Prostate gland (tissue), 2 donors: ENCODE results near the gene RIPK1.

Experiments used
- POLR2AphosphoS5 ChIP-seq: sonication (generic); formaldehyde crosslinking; IDR thresholded peaks from one replicate; pipeline ENCODE4 v1.6.1; 2017; ENCODE audit warnings: antibody characterized with exemption
- TF ChIP-seq, protein P1 (sequence below), 4 experiments: fragments of 200-600 bp in 2 of 4; fragments of 450-650 bp in 2 of 4; sonication (generic) in 2 of 4; IDR thresholded peaks; 1 replicate in 3 of 4; 2 replicates in 1 of 4; pipeline ENCODE4 v1.5.1; 2016 to 2019; ENCODE audit warnings: antibody characterized with exemption in 4 of 4, mild to moderate bottlenecking in 2 of 4, moderate library complexity in 2 of 4

DNA sequence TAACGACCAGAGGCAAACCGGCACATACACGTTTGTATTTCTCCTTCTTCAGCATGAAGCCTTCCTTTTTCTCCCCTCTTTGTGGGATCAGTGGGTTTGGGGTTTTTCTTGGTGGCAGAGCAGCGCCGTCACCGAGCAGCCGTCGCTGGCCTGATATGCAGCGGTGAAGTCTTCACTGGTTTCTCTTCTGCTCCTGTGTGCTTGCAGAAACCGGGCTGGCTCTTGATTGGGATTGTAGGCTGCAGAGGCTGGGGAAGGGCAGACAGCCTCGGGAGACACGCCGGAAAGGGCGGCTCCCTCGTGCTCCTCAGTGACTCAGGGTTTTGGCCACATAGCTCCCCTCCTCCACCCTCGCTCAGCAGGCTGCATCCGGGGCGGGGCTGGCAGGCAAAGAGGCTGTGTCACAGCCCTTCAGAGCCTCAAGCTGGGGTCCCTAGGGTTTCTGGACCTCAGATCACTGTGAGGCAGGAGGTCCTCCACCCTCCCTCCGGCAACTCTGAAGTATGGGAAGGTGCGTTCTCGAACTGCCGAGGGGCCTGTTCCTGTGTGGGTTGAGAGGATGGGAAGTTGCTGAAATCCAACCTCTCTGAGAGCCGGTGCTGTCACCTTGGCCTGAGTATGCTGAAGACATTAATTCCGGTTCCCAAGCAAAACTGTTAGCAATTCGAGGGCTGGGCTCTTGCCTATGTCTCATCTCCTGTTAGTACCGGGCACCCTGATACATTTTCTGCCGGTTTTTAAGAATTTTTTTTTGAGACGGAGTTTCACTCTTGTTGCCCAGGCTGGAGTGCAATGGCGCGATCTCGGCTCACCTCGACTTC lies 44.4 kb upstream of the RIPK1 start:
- TF ChIP-seq, protein P1, sequence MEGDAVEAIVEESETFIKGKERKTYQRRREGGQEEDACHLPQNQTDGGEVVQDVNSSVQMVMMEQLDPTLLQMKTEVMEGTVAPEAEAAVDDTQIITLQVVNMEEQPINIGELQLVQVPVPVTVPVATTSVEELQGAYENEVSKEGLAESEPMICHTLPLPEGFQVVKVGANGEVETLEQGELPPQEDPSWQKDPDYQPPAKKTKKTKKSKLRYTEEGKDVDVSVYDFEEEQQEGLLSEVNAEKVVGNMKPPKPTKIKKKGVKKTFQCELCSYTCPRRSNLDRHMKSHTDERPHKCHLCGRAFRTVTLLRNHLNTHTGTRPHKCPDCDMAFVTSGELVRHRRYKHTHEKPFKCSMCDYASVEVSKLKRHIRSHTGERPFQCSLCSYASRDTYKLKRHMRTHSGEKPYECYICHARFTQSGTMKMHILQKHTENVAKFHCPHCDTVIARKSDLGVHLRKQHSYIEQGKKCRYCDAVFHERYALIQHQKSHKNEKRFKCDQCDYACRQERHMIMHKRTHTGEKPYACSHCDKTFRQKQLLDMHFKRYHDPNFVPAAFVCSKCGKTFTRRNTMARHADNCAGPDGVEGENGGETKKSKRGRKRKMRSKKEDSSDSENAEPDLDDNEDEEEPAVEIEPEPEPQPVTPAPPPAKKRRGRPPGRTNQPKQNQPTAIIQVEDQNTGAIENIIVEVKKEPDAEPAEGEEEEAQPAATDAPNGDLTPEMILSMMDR (IDR thresholded peaks at IDR 0.05) = no peak
- peak; percentile 87 for TF ChIP-seq POLR2AphosphoS5
